HG02870 (cell line): ENCODE results near the gene CXorf49B.

Source experiments
- ATAC-seq: cut with Tn5 transposase; IDR thresholded peaks from one replicate; pipeline ENCODE4 v1.9.1; 2021; ENCODE audit warnings: mild to moderate bottlenecking, moderate library complexity; ENCODE audit not compliant: unreplicated experiment

The CXorf49B gene

DNA sequence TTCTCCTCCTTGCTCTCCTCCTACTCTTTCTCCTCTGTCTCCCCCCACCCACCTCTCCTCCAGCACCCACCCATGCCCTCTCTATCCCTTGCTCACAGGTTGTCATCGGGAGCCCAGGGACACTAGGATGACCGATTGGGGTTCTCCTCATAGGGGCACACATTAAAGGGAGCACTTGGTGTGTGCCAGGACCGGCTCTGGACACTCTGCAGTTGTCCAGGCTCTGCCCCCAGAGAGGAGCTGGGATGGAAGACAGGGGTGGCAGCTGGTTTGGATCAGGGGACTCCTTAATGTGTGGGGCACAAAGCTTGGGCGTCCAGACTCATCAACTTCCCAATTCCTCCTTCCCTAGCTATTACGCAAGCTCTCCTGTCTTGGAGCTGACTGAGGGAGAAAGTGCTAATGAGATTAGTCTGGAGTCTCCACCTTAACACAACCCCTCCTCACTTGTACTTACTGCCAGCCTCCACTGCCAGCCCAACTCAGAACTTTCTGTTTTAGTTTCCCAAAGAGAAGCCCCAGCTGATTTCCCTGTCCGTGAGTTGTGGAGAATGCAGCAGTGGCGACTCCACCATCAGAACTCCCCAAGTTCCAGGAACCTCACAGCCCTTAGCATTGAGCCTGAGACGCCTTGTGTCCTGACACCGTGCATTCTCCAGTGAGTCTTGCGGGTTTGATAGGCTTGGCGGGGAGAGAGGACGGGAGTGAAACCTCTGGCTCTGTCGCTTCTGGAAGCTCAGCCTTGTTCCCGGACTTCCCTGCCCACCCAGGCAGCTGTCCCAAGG lies 52.2 kb downstream of the CXorf49B start:
- ATAC-seq: no peak

DNA sequence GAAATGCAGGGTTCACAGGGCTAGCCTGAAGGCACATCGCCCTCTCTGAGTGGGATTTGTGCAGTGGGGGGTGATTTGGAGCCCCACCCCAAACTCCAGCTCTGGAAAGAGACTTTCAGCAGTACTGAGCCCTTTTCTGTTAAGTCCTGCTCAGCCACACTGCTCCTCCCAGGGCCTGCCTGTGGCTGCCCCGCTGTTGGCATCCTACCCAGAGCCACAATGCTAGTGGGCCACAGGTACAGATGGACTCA lies 52.7 kb downstream of the CXorf49B start:
- no peak for ATAC-seq
